PC-9 (cell line): Measurements from ENCODE around the gene RPS25.

Experiments
- CTCF ChIP-seq: fragments of 200-600 bp; sonication (generic); conservative IDR thresholded peaks from 2 replicates; pipeline ENCODE4 v1.6.1; 2017; ENCODE audit warnings: mixed run types, antibody characterized with exemption, mild to moderate bottlenecking, moderate library complexity
- EZH2 ChIP-seq: fragments of 200-600 bp; sonication (generic); IDR thresholded peaks from 2 replicates; pipeline ENCODE4 v1.8.0; 2017; ENCODE audit warnings: antibody characterized with exemption, low read depth

- TF ChIP-seq CTCF (no peak), EZH2 (no peak)
These were observed 19.3 kb downstream of the RPS25 start for GRCh38 chr11:118998822-118999221.
